T1000 (cell line): ENCODE results near the gene IFITM5.
"Not testable (repeated sequence)": the region's sequence is repeated elsewhere in the genome, so short reads cannot be mapped to it uniquely, and the experiment has no call there.

Source experiments
- DNase-seq: peaks from one replicate; lab custom pipeline; 2025; ENCODE audit warnings: mixed read lengths; lab: John Stamatoyannopoulos, UW

The IFITM5 gene

GRCh38 chr11:283405-284104, 15.8 kb downstream of the IFITM5 start:
- no peak for DNase-seq

DNA sequence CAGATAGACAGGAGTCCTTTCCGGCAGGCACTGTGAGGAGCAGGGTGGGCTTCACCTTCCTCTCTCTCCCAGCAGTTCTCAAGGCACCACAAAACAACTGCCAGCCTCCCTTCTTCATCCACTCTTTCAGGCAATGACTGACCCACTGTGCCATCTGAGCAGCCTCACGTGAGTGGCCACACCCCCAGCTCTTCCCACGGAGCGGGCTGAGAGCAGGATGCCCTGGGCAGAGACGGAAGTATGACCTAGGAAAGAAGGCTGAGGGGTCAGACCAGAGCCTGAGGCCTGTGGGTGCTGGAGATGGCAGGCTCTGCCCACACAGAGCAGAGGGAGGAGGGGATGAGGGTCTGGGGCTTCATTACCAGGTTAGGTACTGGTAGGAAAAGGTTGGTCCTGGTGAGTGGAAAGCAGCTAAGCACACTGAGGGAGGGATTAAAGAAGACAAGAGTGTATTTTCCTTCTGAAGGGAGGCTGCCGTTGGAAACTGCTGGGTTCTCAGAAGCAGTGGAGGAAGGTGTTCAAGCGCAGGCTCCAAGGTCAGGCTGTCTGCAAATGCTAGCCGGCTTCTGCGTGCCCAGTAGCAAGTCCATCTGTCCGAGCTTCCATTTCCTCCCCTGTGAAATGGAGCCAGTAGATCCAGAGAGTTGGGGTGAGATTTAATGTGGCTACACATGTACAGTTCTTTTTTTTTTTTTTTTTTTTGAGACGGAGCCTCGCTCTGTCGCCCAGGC, 16.5 kb downstream of the IFITM5 start:
- no peak for DNase-seq

GRCh38 chr11:282171-282570, 17.2 kb downstream of the IFITM5 start:
- DNase-seq = no peak

GRCh38 chr11:281486-282161, 17.7 kb downstream of the IFITM5 start:
- no peak for DNase-seq

- no peak for DNase-seq
These were observed 18.4 kb downstream of the IFITM5 start for GRCh38 chr11:280706-281485.

- DNase-seq = no peak
These were observed 19.2 kb downstream of the IFITM5 start for GRCh38 chr11:279966-280705.

GRCh38 chr11:279040-279965, 20.0 kb downstream of the IFITM5 start:
- no peak for DNase-seq

- no peak for DNase-seq
These were observed 21.1 kb downstream of the IFITM5 start, which contains the start of gene NLRP6 for GRCh38 chr11:278001-278951. Gene NLRP6 (plus strand): TSS chr11:278407. CDS start chr11:278570, 163 bp downstream.

DNA sequence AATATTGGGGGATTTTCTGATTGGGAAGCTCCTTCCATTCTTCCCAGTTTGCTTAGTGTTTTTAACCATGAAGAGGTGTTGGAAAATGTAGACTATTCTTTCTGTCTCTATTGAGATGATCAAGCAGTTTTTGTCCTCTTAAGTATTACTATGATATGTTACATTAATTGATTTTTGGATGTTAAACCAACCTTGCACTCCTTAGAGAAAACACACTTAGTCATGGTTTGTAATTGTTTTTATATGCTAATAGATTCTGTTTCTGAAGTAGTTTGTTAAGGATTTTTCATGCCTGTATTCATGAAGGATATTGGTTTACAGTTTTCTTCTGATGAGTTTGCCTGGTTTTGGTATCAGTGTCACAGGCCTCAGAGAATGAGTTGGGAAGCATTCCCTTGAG, 23.1 kb downstream of the IFITM5 start:
- DNase-seq = no peak

DNA sequence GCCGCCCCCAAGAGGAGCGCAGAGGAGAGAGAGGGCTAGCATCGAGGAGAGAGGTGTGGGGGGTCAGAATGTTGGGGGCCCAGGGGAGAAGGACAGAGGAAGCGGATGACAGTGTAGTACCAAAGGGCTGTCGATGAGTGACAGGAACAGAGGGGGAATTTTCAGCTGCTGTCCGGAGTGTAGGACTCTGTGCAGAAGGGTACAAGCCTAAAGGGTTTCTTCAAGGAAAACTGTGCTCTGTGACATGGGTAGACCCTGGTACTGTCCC, 26.5 kb downstream of the IFITM5 start:
- DNase-seq = no peak

- no peak for DNase-seq
These were observed 27.0 kb downstream of the IFITM5 start for GRCh38 chr11:272195-272930.

DNA sequence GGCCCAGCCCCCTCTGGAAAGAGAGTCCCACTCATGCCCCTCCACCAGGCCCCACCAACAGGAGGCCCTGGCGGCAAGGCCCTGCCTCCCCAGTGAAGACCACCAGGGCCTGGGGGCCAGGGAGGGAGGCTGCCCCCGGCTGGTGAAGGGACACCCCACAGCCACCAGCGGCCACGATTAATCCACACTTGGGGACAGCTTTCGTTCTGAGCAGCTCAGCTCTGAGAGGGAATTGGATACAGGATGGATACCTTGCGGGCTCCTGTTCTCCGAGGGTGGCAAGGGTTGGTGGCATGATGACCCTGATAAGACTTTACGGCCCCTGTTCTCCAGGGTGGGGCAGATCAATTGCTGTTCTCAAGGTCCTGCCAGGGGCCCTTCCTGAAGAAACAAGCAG, 28.0 kb downstream of the IFITM5 start:
- DNase-seq = no peak

DNA sequence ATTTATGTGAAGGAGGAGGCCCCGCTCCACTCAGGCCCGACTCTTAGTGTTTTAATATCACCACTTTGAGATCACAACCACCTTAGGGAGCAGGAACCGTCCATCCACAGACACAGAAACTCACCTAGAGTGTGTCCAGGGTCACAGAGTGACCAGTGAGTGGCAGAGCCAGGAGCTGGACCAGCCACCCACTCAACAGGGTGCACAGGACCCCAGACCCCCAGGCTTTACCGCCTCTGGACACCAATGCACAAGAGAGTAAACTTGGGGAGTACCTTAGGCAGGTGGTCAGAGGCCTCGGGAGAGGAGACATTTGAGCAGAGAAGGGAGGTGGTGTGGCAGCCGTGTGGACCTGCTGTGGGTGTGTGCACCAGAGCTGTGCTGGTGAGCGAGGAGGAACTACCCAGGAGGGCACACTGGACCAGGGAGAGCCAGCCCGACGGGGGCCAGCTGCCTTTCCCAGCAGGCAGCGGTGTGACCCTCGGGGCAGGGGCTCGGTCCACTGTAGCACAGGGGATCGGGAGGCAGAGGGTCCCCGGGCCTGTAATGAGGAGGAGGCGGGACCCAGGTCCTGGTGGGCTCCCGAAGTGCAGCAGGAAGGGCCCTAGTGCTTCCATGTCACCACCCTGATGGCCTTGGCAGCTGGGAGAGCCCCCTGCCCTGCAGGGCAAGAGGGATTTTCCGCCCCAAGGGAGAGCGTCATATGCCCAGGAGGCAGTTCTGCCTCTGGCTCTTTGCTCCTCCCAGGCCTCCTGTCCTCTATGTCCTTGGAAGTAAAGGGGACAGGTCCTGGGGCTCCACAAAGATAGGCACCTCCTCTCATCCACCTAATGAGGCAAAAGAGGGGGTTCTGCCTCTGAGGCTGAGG, 28.6 kb downstream of the IFITM5 start:
- no peak for DNase-seq

- no peak for DNase-seq
These were observed 30.0 kb downstream of the IFITM5 start for GRCh38 chr11:269146-269890.

- DNase-seq = not testable (repeated sequence)
These were observed 30.6 kb downstream of the IFITM5 start for GRCh38 chr11:268716-269145.

DNA sequence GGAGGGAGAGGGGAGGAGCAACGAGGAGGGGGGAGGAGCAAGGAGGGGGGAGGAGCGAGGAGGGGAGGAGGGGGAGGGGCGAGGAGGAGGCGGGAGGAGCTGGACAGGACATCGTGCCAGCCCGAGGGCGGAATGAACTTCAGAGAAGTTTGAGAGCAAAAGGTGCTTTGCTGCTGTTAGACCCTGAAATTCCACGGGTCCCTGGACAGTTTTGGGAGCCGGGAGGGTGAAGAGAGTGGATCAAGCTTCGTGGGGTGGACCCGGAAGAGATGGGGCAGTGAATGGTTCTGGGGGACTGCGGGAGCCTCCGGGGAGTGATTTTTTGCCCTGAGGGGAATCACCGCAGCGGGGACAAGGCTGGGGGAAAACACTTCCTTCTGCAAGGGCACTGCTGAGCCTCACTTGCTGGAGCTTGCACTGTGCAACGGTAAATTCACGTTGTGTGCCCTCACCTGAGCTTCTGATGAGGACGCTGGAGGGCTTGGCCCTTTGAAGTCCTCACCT, 31.8 kb downstream of the IFITM5 start:
- no peak for DNase-seq
